GM21423 (cell line): ENCODE results near the gene CLEC16A.
A peak's percentile ranks its signal among the peaks of the same experiment; 100 is the strongest.

Source experiments
- ATAC-seq: cut with Tn5 transposase; IDR thresholded peaks from one replicate; pipeline ENCODE4 v1.9.1; 2021; ENCODE audit warnings: mild to moderate bottlenecking, moderate library complexity; ENCODE audit not compliant: unreplicated experiment

The CLEC16A gene

GRCh38 chr16:10938796-10939648 is 5.3 kb upstream of the CLEC16A start:
- no peak for ATAC-seq

GRCh38 chr16:10939649-10940234 is 4.6 kb upstream of the CLEC16A start:
- ATAC-seq, result no peak

- ATAC-seq, result no peak
Measured at GRCh38 chr16:10940501-10941079, 3.8 kb upstream of the CLEC16A start.

- no peak for ATAC-seq
Measured at GRCh38 chr16:10941127-10941933, 3.0 kb upstream of the CLEC16A start.

- ATAC-seq, result peak; percentile 3
Measured at GRCh38 chr16:10941935-10942351, 2.4 kb upstream of the CLEC16A start.

- ATAC-seq, result peak; percentile 62
Measured at GRCh38 chr16:10942352-10943063, 1.9 kb upstream of the CLEC16A start, which contains the start of gene DEXI. TSS of gene DEXI (minus strand) at chr16:10942468. CDS start at chr16:10942005, 463 bp downstream.

- ATAC-seq, result no peak
Measured at GRCh38 chr16:10943064-10943353, 1.4 kb upstream of the CLEC16A start.

GRCh38 chr16:10945065-10945787 is 862 bp downstream of the CLEC16A start:
- ATAC-seq, result no peak

GRCh38 chr16:10946308-10946707 is 1.9 kb downstream of the CLEC16A start:
- no peak for ATAC-seq

- ATAC-seq, result no peak
Measured at GRCh38 chr16:10947211-10947787, 2.9 kb downstream of the CLEC16A start.

- peak; percentile 79 for ATAC-seq
Measured at GRCh38 chr16:10949424-10949970, 5.1 kb downstream of the CLEC16A start.

GRCh38 chr16:10950393-10950792 is 6.0 kb downstream of the CLEC16A start:
- no peak for ATAC-seq

- no peak for ATAC-seq
Measured at GRCh38 chr16:10951026-10951425, 6.7 kb downstream of the CLEC16A start.

GRCh38 chr16:10954903-10955302 is 10.5 kb downstream of the CLEC16A start:
- ATAC-seq, result no peak

- ATAC-seq, result no peak
Measured at GRCh38 chr16:10957771-10958482, 13.6 kb downstream of the CLEC16A start.

- no peak for ATAC-seq
Measured at GRCh38 chr16:10959161-10959560, 14.8 kb downstream of the CLEC16A start.

- no peak for ATAC-seq
Measured at GRCh38 chr16:10961231-10961630, 16.9 kb downstream of the CLEC16A start.

- peak; percentile 30 for ATAC-seq
Measured at GRCh38 chr16:10964039-10964890, 19.9 kb downstream of the CLEC16A start.
